Body of pancreas (tissue), 4 donors: ENCODE measurements around the gene RPL5. TPM values are rescaled to one million over a fixed set of nuclear protein-coding genes. Genes with fewer than 3 reads are reported as not detected.
A peak's percentile ranks its signal among the peaks of the same experiment; 100 is the strongest.

Experiments used
- ATAC-seq: fragments of 150-250 bp; one replicate; pipeline ENCODE4 v1.9.1; 2016
- DNase-seq, 4 donors: peaks; one replicate each; pipeline ENCODE4 v3.0.0-alpha.2; 2019
- H3K27ac ChIP-seq, 4 donors: fragments of 200-600 bp; sonication (generic); 1 replicate in 3 of 4; 2 replicates in 1 of 4; pipeline versions ENCODE4 v1.5.1 to v1.6.1; 2016 to 2019; ENCODE audit warnings: mild to moderate bottlenecking in 1 of 4, mixed read lengths in 1 of 4, moderate library complexity in 1 of 4
- H3K27me3 ChIP-seq, 2 donors: fragments of 200-600 bp; sonication (generic); one replicate each; pipeline ENCODE4 v1.6.0; 2016; ENCODE audit warnings: mild to moderate bottlenecking in 1 of 2
- H3K36me3 ChIP-seq, 2 donors: fragments of 200-600 bp; sonication (generic); replicated peaks in 1 of 2; 2 replicates each; pipeline ENCODE4 v1.5.1; 2016; ENCODE audit warnings: low read depth in 2 of 2; ENCODE audit not compliant: insufficient read depth in 1 of 2
- H3K4me1 ChIP-seq: fragments of 200-600 bp; sonication (generic); one replicate; pipeline ENCODE4 v1.6.0; 2016
- H3K4me3 ChIP-seq, 2 donors: fragments of 200-600 bp; sonication (generic); 1 replicate in 1 of 2; 2 replicates in 1 of 2; pipeline ENCODE4 v1.5.1; 2016 to 2019
- H3K9me3 ChIP-seq, 3 donors: fragments of 200-600 bp; sonication (generic); 1 replicate in 2 of 3; 2 replicates in 1 of 3; pipeline ENCODE4 v1.5.1; 2016
- CTCF ChIP-seq, 7 experiments: fragments of 450-650 bp in 4 of 7; fragments of 200-600 bp in 3 of 7; sonication (generic) in 3 of 7; IDR thresholded peaks; one replicate each; pipeline ENCODE4 v1.5.1; 2016 to 2019; ENCODE audit warnings: antibody characterized with exemption in 7 of 7
- POLR2A ChIP-seq, 3 donors: fragments of 450-650 bp; IDR thresholded peaks; one replicate each; pipeline ENCODE4 v1.6.1; 2016; ENCODE audit warnings: antibody characterized with exemption in 3 of 3, mild to moderate bottlenecking in 2 of 3
- WGBS, 2 donors: methylation state at CpG; one replicate each; pipeline ENCODE4 v1.1.5; 2017; 5-methylcytosine and 5-hydroxymethylcytosine counted together
- intact Hi-C: fragments of 100-400 bp; cut with DNase I; formaldehyde crosslinking; loops from one replicate; pipeline ENCODE4 v1.15.1; 2023
- total RNA-seq, 2 donors: library from RNA; depleted of rRNA; stranded (reverse); fragments of >200 nt; gene quantifications; one replicate each; pipeline ENCODE4 v1.1.0, GENCODE V29; 2016

Gene RPL5
- total RNA-seq, 2 donors from 2014 or later, result 979 to 1,023 TPM

DNA sequence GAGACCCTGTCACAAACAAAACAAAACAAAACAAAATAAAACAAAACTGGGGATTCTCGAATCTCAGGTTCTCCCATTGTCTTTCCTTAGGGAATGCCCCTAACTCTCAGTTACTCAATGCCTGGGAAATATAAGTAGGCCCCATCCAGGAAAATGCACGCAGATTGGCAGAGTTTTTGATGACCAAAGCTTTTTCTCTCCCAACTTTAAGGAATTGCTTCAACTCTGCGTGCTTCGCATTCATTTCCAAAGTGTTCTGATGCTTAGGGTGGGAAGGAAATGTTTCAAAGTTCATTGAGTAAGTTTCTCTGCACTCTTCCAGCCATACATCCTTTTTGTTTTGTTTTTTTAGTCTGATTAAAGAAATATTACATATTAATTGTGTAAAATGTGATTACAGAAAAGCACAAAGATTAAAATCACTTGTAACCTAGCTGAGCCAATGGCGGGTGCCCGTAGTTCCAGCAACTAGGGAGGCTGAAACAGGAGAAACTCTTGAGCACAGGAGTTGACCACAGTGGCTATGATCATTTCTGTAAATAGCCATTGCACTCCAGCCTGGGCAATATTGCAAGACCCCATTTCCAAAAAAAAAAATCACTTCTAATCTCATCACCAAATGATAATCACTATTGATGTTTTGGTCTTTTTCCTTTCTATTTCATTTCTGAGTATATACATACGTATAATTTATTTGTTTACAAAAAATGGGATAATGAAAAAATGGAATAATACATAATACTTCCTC is 28.5 kb upstream of the RPL5 start:
- TF ChIP-seq POLR2A (IDR thresholded peaks at IDR 0.05), result no peak
- no peak for TF ChIP-seq CTCF (IDR thresholded peaks at IDR 0.05)
- Histone ChIP-seq H3K27ac (no peak overlapping the region), H3K4me3 (no peak overlapping the region), H3K9me3 (no peaks in the 10 kb centered on the region), H3K27me3 (no peaks in the 10 kb centered on the region), H3K4me1 (peaks cover 8% of the 10 kb centered on the region), H3K36me3 (no peaks in the 10 kb centered on the region)
- intact Hi-C loops, result no loop called here
- DNase-seq (no peak), ATAC-seq (no peak)
- 90 to 94% methylated on average over 7 of the region's 7 CpGs for WGBS, 2 donors

GRCh38 chr1:92804721-92805201 is 27.1 kb upstream of the RPL5 start:
- 1 to 6% methylated on average over 7 of the region's 7 CpGs for WGBS, 2 donors
- H3K4me1 ChIP-seq, result peaks cover 8% of the 10 kb centered on the region
- ATAC-seq (peak; percentile 100), DNase-seq (peak; percentile 84 to 93 (median 85))
- H3K4me3 ChIP-seq, result no peak overlapping the region
- intact Hi-C loops, result no loop called here
- H3K9me3 ChIP-seq, result no peaks in the 10 kb centered on the region
- peak overlapping the region in 3 of 4 donors; percentile 31 to 73 (median 71) for H3K27ac ChIP-seq
- no peaks in the 10 kb centered on the region for H3K27me3 ChIP-seq
- TF ChIP-seq CTCF (IDR thresholded peaks at IDR 0.05) (no peak), POLR2A (IDR thresholded peaks at IDR 0.05) (no peak)
- H3K36me3 ChIP-seq, result no peaks in the 10 kb centered on the region

GRCh38 chr1:92805216-92805615 is 26.6 kb upstream of the RPL5 start:
- DNase-seq (no peak), ATAC-seq (no peak)
- no peak for TF ChIP-seq POLR2A (IDR thresholded peaks at IDR 0.05)
- no peak for TF ChIP-seq CTCF (IDR thresholded peaks at IDR 0.05)
- no peaks in the 10 kb centered on the region for H3K27me3 ChIP-seq
- intact Hi-C loops, result no loop called here
- whole genome bisulfite sequencing, 2 donors, result 83 to 88% methylated on average over 1 of the region's 1 CpG
- peak overlapping the region in 3 of 4 donors; percentile 7 to 73 (median 71) for H3K27ac ChIP-seq
- peaks cover 8% of the 10 kb centered on the region for H3K4me1 ChIP-seq
- no peaks in the 10 kb centered on the region for H3K9me3 ChIP-seq
- H3K36me3 ChIP-seq, result no peaks in the 10 kb centered on the region
- no peak overlapping the region for H3K4me3 ChIP-seq

DNA sequence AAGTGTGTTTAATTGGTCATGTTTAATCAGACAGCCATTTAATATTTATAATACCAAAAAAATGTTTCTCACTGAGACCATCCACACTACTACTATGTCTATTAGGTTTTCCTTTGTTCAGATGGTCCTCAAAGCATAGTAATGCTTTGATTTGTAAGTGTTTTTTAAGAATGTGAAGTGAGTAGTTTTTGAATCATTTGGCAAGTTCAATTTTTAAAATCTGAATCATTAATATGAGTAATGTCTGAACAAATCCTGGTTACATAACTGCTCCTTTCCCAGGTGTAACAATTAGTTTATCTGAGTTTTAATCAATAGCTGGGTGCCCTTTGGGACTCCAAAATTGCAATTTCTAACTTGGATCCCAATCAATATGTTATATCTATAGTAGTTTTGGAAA is 23.5 kb upstream of the RPL5 start:
- no peak for ATAC-seq
- Histone ChIP-seq H3K27me3 (no peaks in the 10 kb centered on the region), H3K9me3 (no peaks in the 10 kb centered on the region), H3K27ac (no peak overlapping the region), H3K36me3 (no peaks in the 10 kb centered on the region), H3K4me3 (no peak overlapping the region), H3K4me1 (peaks cover 8% of the 10 kb centered on the region)
- intact Hi-C loops, result no loop called here
- no peak for DNase-seq
- no peak for TF ChIP-seq CTCF (IDR thresholded peaks at IDR 0.05)
- no peak for TF ChIP-seq POLR2A (IDR thresholded peaks at IDR 0.05)

DNA sequence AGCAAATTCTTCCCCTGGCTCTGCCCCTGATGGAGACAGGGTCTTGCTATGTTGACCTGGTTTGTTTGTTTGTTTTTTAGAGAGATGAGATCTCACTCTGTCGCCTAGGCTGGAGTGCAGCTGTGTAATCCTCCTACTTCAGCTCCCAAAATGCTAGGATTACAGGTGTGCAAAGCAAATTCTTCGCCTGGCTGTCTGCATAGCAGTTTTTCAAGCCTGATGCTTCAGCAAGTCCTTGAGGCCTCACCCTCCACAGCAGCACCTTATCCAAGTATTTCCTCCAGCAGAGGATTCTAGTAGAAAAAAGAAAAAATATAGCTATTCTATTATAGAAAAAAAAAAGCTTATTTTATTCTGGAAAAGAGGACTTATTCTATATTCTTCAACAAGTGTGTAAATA is 15.1 kb upstream of the RPL5 start:
- TF ChIP-seq CTCF (IDR thresholded peaks at IDR 0.05), result no peak
- no peak for TF ChIP-seq POLR2A (IDR thresholded peaks at IDR 0.05)
- Histone ChIP-seq H3K9me3 (no peaks in the 10 kb centered on the region), H3K4me1 (no peaks in the 10 kb centered on the region), H3K4me3 (no peak overlapping the region), H3K36me3 (no peaks in the 10 kb centered on the region), H3K27me3 (no peaks in the 10 kb centered on the region), H3K27ac (no peak overlapping the region)
- DNase-seq, result no peak
- 61 to 71% methylated on average over 2 of the region's 2 CpGs for WGBS, 2 donors
- no peak for ATAC-seq
- intact Hi-C loops, result no loop called here
